ENCODE measurements around the gene HOXB5. TPM values are rescaled to one million over a fixed set of nuclear protein-coding genes. Genes with fewer than 3 reads are reported as not detected.

Gene HOXB5
- total and polyA plus RNA-seq, 10 of the 15 experiments (the other 5 are each of a cell fraction or from before 2014, with no cell fraction given): not detected

DNA sequence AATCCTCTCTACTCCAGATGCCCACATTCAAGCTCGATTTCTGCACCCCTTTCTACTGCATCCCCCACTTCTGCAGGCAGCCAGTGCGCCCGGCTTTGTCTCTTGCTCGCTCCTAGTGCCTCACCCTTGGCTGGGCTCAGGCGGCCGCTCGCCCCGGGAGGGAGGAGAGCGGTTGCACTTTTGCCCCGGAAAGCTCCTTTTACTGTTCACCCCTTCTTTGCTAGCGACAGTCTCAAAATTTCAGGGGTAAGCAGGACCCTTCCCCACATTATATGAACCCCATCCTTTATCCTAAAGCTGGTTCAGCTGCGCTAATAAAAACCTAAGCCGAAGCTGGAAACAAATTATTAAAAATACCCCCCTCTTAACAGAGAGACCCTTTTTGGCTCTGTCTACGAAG is 1.0 kb downstream of the HOXB5 start (continued):
- no peak for TF ChIP-seq ZBTB11 (CRISPR knock-in tag; IDR thresholded peaks at IDR 0.05)
- no peak for TF ChIP-seq CHD1 (IDR thresholded peaks at IDR 0.05; ENCODE audit: low read depth, low read length)
- no peak for TF ChIP-seq SREBF2 (IDR thresholded peaks at IDR 0.05; ENCODE audit: low read length)
- no peak for TF ChIP-seq CBFB (IDR thresholded peaks at IDR 0.05; ENCODE audit: low read depth)
- TF ChIP-seq, protein P1, sequence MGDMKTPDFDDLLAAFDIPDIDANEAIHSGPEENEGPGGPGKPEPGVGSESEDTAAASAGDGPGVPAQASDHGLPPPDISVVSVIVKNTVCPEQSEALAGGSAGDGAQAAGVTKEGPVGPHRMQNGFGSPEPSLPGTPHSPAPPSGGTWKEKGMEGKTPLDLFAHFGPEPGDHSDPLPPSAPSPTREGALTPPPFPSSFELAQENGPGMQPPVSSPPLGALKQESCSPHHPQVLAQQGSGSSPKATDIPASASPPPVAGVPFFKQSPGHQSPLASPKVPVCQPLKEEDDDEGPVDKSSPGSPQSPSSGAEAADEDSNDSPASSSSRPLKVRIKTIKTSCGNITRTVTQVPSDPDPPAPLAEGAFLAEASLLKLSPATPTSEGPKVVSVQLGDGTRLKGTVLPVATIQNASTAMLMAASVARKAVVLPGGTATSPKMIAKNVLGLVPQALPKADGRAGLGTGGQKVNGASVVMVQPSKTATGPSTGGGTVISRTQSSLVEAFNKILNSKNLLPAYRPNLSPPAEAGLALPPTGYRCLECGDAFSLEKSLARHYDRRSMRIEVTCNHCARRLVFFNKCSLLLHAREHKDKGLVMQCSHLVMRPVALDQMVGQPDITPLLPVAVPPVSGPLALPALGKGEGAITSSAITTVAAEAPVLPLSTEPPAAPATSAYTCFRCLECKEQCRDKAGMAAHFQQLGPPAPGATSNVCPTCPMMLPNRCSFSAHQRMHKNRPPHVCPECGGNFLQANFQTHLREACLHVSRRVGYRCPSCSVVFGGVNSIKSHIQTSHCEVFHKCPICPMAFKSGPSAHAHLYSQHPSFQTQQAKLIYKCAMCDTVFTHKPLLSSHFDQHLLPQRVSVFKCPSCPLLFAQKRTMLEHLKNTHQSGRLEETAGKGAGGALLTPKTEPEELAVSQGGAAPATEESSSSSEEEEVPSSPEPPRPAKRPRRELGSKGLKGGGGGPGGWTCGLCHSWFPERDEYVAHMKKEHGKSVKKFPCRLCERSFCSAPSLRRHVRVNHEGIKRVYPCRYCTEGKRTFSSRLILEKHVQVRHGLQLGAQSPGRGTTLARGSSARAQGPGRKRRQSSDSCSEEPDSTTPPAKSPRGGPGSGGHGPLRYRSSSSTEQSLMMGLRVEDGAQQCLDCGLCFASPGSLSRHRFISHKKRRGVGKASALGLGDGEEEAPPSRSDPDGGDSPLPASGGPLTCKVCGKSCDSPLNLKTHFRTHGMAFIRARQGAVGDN (IDR thresholded peaks at IDR 0.05): no peak
- TF ChIP-seq, protein P2, sequence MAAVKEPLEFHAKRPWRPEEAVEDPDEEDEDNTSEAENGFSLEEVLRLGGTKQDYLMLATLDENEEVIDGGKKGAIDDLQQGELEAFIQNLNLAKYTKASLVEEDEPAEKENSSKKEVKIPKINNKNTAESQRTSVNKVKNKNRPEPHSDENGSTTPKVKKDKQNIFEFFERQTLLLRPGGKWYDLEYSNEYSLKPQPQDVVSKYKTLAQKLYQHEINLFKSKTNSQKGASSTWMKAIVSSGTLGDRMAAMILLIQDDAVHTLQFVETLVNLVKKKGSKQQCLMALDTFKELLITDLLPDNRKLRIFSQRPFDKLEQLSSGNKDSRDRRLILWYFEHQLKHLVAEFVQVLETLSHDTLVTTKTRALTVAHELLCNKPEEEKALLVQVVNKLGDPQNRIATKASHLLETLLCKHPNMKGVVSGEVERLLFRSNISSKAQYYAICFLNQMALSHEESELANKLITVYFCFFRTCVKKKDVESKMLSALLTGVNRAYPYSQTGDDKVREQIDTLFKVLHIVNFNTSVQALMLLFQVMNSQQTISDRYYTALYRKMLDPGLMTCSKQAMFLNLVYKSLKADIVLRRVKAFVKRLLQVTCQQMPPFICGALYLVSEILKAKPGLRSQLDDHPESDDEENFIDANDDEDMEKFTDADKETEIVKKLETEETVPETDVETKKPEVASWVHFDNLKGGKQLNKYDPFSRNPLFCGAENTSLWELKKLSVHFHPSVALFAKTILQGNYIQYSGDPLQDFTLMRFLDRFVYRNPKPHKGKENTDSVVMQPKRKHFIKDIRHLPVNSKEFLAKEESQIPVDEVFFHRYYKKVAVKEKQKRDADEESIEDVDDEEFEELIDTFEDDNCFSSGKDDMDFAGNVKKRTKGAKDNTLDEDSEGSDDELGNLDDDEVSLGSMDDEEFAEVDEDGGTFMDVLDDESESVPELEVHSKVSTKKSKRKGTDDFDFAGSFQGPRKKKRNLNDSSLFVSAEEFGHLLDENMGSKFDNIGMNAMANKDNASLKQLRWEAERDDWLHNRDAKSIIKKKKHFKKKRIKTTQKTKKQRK (IDR thresholded peaks at IDR 0.05; ENCODE audit: low read depth, low read length): no peak
- TF ChIP-seq IRF3 (IDR thresholded peaks at IDR 0.05): no peak
- TF ChIP-seq CBX3 (IDR thresholded peaks at IDR 0.05; ENCODE audit: borderline replicate concordance, low read depth): no peak

Data from GM12878 (cell line).